ENCODE measurements around the gene LCN10.
"Not testable (repeated sequence)": the region's sequence is repeated elsewhere in the genome, so short reads cannot be mapped to it uniquely, and the experiment has no call there.

DNA sequence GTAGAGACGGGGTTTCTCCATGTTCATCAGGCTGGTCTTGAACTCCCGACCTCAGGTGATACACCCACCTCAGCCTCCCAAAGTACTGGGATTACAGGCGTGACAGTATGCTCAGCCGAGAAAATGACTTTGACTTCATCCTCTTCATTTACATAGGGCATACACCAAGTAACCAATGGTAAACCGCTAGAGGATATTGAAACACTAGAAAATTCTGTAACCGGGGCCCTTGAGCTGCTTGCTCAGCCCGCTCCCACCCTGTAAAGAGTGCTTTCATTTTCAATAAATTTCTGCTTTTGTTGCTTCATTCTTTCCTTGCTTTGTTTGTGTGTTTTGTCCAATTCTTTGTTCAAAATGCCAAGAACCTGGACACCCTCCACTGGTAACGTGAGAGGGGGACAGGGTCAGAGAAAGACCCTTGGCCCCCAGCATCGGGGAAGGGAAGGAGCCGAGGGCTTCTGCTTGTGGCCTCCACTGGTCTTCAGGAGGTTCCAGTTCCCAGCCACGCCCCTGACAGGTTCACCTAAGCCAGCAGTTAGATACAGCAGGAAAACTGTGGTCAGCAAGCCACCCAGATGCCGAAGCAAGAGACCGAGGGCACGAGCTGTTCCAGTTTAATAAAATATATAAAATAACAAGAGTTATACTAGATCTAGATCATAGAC is 23.1 kb upstream of the LCN10 start:
- TF ChIP-seq, protein P1, sequence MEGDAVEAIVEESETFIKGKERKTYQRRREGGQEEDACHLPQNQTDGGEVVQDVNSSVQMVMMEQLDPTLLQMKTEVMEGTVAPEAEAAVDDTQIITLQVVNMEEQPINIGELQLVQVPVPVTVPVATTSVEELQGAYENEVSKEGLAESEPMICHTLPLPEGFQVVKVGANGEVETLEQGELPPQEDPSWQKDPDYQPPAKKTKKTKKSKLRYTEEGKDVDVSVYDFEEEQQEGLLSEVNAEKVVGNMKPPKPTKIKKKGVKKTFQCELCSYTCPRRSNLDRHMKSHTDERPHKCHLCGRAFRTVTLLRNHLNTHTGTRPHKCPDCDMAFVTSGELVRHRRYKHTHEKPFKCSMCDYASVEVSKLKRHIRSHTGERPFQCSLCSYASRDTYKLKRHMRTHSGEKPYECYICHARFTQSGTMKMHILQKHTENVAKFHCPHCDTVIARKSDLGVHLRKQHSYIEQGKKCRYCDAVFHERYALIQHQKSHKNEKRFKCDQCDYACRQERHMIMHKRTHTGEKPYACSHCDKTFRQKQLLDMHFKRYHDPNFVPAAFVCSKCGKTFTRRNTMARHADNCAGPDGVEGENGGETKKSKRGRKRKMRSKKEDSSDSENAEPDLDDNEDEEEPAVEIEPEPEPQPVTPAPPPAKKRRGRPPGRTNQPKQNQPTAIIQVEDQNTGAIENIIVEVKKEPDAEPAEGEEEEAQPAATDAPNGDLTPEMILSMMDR (IDR thresholded peaks at IDR 0.05) = not testable (repeated sequence)
- TF ChIP-seq POLR2A (IDR thresholded peaks at IDR 0.05; ENCODE audit: low read depth); EP300 (IDR thresholded peaks at IDR 0.05); POLR2AphosphoS5 (IDR thresholded peaks at IDR 0.05): not testable (repeated sequence)

Data from esophagus muscularis mucosa (tissue), 4 donors.